Hepatocyte (in vitro differentiated cells): Measurements from ENCODE around the gene CYB5R2. TPM values are rescaled to one million over a fixed set of nuclear protein-coding genes. Genes with fewer than 3 reads are reported as not detected.
"Not testable (repeated sequence)": the region's sequence is repeated elsewhere in the genome, so short reads cannot be mapped to it uniquely, and the experiment has no call there.

Experiments used
- DNase-seq: peaks from one replicate; pipeline ENCODE4 v3.0.0-alpha.2; 2016; ENCODE audit warnings: low spot score
- H2AFZ ChIP-seq: fragments of 200-600 bp; sonication (generic); 2 replicates; pipeline ENCODE4 v1.6.0; 2016; ENCODE audit warnings: antibody characterized with exemption, mild to moderate bottlenecking
- H3K27ac ChIP-seq: fragments of 200-600 bp; sonication (generic); 2 replicates; pipeline ENCODE4 v1.5.1; 2016; ENCODE audit warnings: mild to moderate bottlenecking
- H3K27me3 ChIP-seq: fragments of 200-600 bp; sonication (generic); 2 replicates; pipeline ENCODE4 v1.6.1; 2016
- H3K36me3 ChIP-seq: fragments of 200-600 bp; sonication (generic); replicated peaks from 2 replicates; pipeline ENCODE4 v1.5.1; 2016; ENCODE audit warnings: low read depth; ENCODE audit not compliant: insufficient read depth
- H3K4me1 ChIP-seq: fragments of 200-600 bp; sonication (generic); 2 replicates; pipeline ENCODE4 v1.5.1; 2016; ENCODE audit warnings: mild to moderate bottlenecking, moderate library complexity; ENCODE audit not compliant: insufficient read depth
- H3K4me2 ChIP-seq: fragments of 200-600 bp; sonication (generic); 2 replicates; pipeline ENCODE4 v1.6.0; 2016
- H3K4me3 ChIP-seq: fragments of 200-600 bp; sonication (generic); 2 replicates; pipeline ENCODE4 v1.5.1; 2016; ENCODE audit warnings: mild to moderate bottlenecking
- H3K79me2 ChIP-seq: fragments of 200-600 bp; sonication (generic); 2 replicates; pipeline ENCODE4 v1.6.0; 2017; ENCODE audit warnings: mild to moderate bottlenecking
- H3K9me2 ChIP-seq: fragments of 200-600 bp; sonication (generic); replicated peaks from 2 replicates; pipeline ENCODE4 v1.6.0; 2017; ENCODE audit warnings: mild to moderate bottlenecking; ENCODE audit not compliant: insufficient read depth
- H3K9me3 ChIP-seq: fragments of 200-600 bp; sonication (generic); 2 replicates; pipeline ENCODE4 v1.5.1; 2016; ENCODE audit warnings: low read depth, mild to moderate bottlenecking
- H4K20me1 ChIP-seq: fragments of 200-600 bp; sonication (generic); 2 replicates; pipeline ENCODE4 v1.6.0; 2016; ENCODE audit warnings: mild to moderate bottlenecking; ENCODE audit not compliant: insufficient read depth, poor library complexity, severe bottlenecking
- EZH2 ChIP-seq: fragments of 200-600 bp; sonication (generic); IDR thresholded peaks from 2 replicates; pipeline ENCODE4 v1.6.1; 2016; ENCODE audit warnings: antibody characterized with exemption, mild to moderate bottlenecking, borderline replicate concordance
- EZH2phosphoT487 ChIP-seq: fragments of 200-600 bp; sonication (generic); IDR thresholded peaks from one replicate; pipeline ENCODE4 v1.6.1; 2018; ENCODE audit warnings: antibody characterized with exemption, mild to moderate bottlenecking, low read depth, moderate library complexity; ENCODE audit not compliant: unreplicated experiment, severe bottlenecking
- WGBS: methylation state at CpG from one replicate; pipeline ENCODE4 v1.1.6; 2016; ENCODE audit warnings: low lambda C conversion rate; ENCODE audit errors: missing lambda C conversion rate; 5-methylcytosine and 5-hydroxymethylcytosine counted together
- polyA plus RNA-seq: library from polyadenylated mRNA; unstranded; fragments of >200 nt; fragmentation: Nextera tagmentation; extraction: Ambion mirVana; gene quantifications from 2 replicates; pipeline ENCODE4 v1.2.1, GENCODE V29; 2016
- total RNA-seq: library from RNA; depleted of rRNA; stranded (reverse); fragments of >200 nt; gene quantifications from 2 replicates; pipeline ENCODE4 v1.2.3, GENCODE V29; 2014
- TF ChIP-seq, protein P1 (sequence below): fragments of 200-600 bp; sonication (generic); IDR thresholded peaks from 2 replicates; pipeline ENCODE4 v1.5.1; 2016; ENCODE audit warnings: antibody characterized with exemption, mild to moderate bottlenecking; ENCODE audit not compliant: poor library complexity

Gene CYB5R2
- total and polyA plus RNA-seq, 2 experiments from 2014 or later: 19.9 to 38.5 TPM

- Histone ChIP-seq H3K27me3 (no peaks in the 10 kb centered on the region), H3K4me2 (peak overlapping the region; percentile 31), H2AFZ (no peak overlapping the region), H3K36me3 (no peaks in the 10 kb centered on the region), H3K4me1 (peaks cover under 1% of the 10 kb centered on the region), H3K9me3 (no peaks in the 10 kb centered on the region), H3K27ac (no peak overlapping the region), H3K4me3 (no peak overlapping the region), H4K20me1 (no peaks in the 10 kb centered on the region), H3K79me2 (no peaks in the 10 kb centered on the region), H3K9me2 (no peaks in the 10 kb centered on the region)
- DNase-seq: peak; percentile 89
- 61% methylated on average over 20 of the region's 20 CpGs for WGBS
- no peak for TF ChIP-seq EZH2
- TF ChIP-seq, protein P1, sequence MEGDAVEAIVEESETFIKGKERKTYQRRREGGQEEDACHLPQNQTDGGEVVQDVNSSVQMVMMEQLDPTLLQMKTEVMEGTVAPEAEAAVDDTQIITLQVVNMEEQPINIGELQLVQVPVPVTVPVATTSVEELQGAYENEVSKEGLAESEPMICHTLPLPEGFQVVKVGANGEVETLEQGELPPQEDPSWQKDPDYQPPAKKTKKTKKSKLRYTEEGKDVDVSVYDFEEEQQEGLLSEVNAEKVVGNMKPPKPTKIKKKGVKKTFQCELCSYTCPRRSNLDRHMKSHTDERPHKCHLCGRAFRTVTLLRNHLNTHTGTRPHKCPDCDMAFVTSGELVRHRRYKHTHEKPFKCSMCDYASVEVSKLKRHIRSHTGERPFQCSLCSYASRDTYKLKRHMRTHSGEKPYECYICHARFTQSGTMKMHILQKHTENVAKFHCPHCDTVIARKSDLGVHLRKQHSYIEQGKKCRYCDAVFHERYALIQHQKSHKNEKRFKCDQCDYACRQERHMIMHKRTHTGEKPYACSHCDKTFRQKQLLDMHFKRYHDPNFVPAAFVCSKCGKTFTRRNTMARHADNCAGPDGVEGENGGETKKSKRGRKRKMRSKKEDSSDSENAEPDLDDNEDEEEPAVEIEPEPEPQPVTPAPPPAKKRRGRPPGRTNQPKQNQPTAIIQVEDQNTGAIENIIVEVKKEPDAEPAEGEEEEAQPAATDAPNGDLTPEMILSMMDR: peak; percentile 87
- no peak for TF ChIP-seq EZH2phosphoT487
These were observed 7.6 kb downstream of the CYB5R2 start for GRCh38 chr11:7665473-7666291.

GRCh38 chr11:7664867-7665266 is 8.4 kb downstream of the CYB5R2 start:
- WGBS: 89% methylated on average over 6 of the region's 6 CpGs
- H3K27me3 ChIP-seq: no peaks in the 10 kb centered on the region
- no peaks in the 10 kb centered on the region for H3K36me3 ChIP-seq
- no peaks in the 10 kb centered on the region for H3K9me2 ChIP-seq
- DNase-seq: no peak
- TF ChIP-seq EZH2phosphoT487 (no peak), EZH2 (no peak)
- TF ChIP-seq, protein P1: no peak
- H4K20me1 ChIP-seq: no peaks in the 10 kb centered on the region
- H3K4me2 ChIP-seq: no peak overlapping the region
- no peak overlapping the region for H3K27ac ChIP-seq
- no peaks in the 10 kb centered on the region for H3K4me1 ChIP-seq
- H2AFZ ChIP-seq: no peak overlapping the region
- H3K4me3 ChIP-seq: no peak overlapping the region
- H3K9me3 ChIP-seq: no peaks in the 10 kb centered on the region
- no peaks in the 10 kb centered on the region for H3K79me2 ChIP-seq

GRCh38 chr11:7663531-7663930 is 9.8 kb downstream of the CYB5R2 start:
- H3K4me3 ChIP-seq, H4K20me1 ChIP-seq, H3K9me2 ChIP-seq, H3K27ac ChIP-seq, H3K79me2 ChIP-seq, H3K4me1 ChIP-seq, DNase-seq, H3K4me2 ChIP-seq, H3K27me3 ChIP-seq, H3K9me3 ChIP-seq, H3K36me3 ChIP-seq, H2AFZ ChIP-seq: not testable (repeated sequence)
- WGBS: 76% methylated on average over 16 of the region's 16 CpGs

GRCh38 chr11:7657306-7658025 is 15.8 kb downstream of the CYB5R2 start:
- H3K36me3 ChIP-seq: no peaks in the 10 kb centered on the region

More at GRCh38 chr11:7657306-7658025, 15.8 kb downstream of the CYB5R2 start:
- H3K9me2 ChIP-seq: no peaks in the 10 kb centered on the region
- WGBS: 76% methylated on average over 15 of the region's 15 CpGs
- no peaks in the 10 kb centered on the region for H3K9me3 ChIP-seq
- H3K27me3 ChIP-seq: no peaks in the 10 kb centered on the region
- H3K79me2 ChIP-seq: no peaks in the 10 kb centered on the region
- no peak overlapping the region for H3K4me2 ChIP-seq
- no peaks in the 10 kb centered on the region for H3K4me1 ChIP-seq
- no peaks in the 10 kb centered on the region for H4K20me1 ChIP-seq
- no peak overlapping the region for H3K4me3 ChIP-seq
- peak; percentile 74 for DNase-seq
- H2AFZ ChIP-seq: no peak overlapping the region
- TF ChIP-seq, protein P1: peak; percentile 53
- TF ChIP-seq EZH2phosphoT487 (no peak), EZH2 (no peak)
- H3K27ac ChIP-seq: no peak overlapping the region
